ENCODE results near the gene MS4A15. TPM values are rescaled to one million over a fixed set of nuclear protein-coding genes. Genes with fewer than 3 reads are reported as not detected.

MS4A15 gene
- total RNA-seq, 2 experiments from 2014 or later = not detected

Other genes with a start within 250 kb of the MS4A15 start
- gene MS4A13, start 241.5 kb upstream of the MS4A15 start, total RNA-seq = not detected
- not detected for gene MS4A8, start 57.3 kb upstream of the MS4A15 start, total RNA-seq
- gene MS4A18, start 32.1 kb upstream of the MS4A15 start, total RNA-seq = not detected
- not detected for gene MS4A10, start 28.5 kb downstream of the MS4A15 start, total RNA-seq
- gene CCDC86, start 85.2 kb downstream of the MS4A15 start, total RNA-seq = 10 to 100 TPM; 52.1 to 75.1 TPM
- under 1 TPM; 0.11 to 0.18 TPM for gene PTGDR2, start 99.1 kb downstream of the MS4A15 start, total RNA-seq
- gene ZP1, start 110.7 kb downstream of the MS4A15 start, total RNA-seq = not detected
- gene PRPF19, start 149.7 kb downstream of the MS4A15 start, total RNA-seq = 100 to 1,000 TPM; 148 to 197 TPM
- 10 to 100 TPM; 80.3 to 89.1 TPM for gene TMEM109, start 157.3 kb downstream of the MS4A15 start, total RNA-seq
- gene TMEM132A, start 167.6 kb downstream of the MS4A15 start, total RNA-seq = 1 to 10 TPM; 1.9 to 2.0 TPM
- 1 to 10 TPM; 7.0 to 9.6 TPM for gene SLC15A3, start 195.3 kb downstream of the MS4A15 start, total RNA-seq
- 100 to 1,000 TPM; 286 to 377 TPM for gene CD6, start 214.8 kb downstream of the MS4A15 start, total RNA-seq